Cardiac muscle cell (in vitro differentiated cells and primary cell): Measurements from ENCODE around the gene PPP4R4. TPM values are rescaled to one million over a fixed set of nuclear protein-coding genes. Genes with fewer than 3 reads are reported as not detected.

Source experiments
- DNase-seq, 2 donors: peaks; one replicate each; pipeline versions ENCODE4 v3.0.0 to v3.0.0-alpha.2; 2010 to 2017; ENCODE audit warnings: low read depth in 1 of 2, low spot score in 1 of 2
- H3K27ac ChIP-seq: fragments of 200-600 bp; sonication (generic); 2 replicates; pipeline ENCODE4 v1.5.1; 2016
- H3K27me3 ChIP-seq: fragments of 200-600 bp; sonication (generic); 2 replicates; pipeline ENCODE4 v1.6.0; 2016; ENCODE audit warnings: control low read depth
- H3K36me3 ChIP-seq: fragments of 200-600 bp; sonication (generic); 2 replicates; pipeline ENCODE4 v1.5.1; 2016; ENCODE audit warnings: control low read depth
- H3K4me1 ChIP-seq: fragments of 200-600 bp; sonication (generic); 2 replicates; pipeline ENCODE4 v1.8.1; 2017; ENCODE audit warnings: low read depth, mild to moderate bottlenecking, mixed run types
- H3K4me3 ChIP-seq: fragments of 200-600 bp; sonication (generic); 2 replicates; pipeline ENCODE4 v1.5.1; 2016; ENCODE audit warnings: mild to moderate bottlenecking
- H3K9me3 ChIP-seq: fragments of 200-600 bp; sonication (generic); 2 replicates; pipeline ENCODE4 v1.5.1; 2017; ENCODE audit warnings: low read depth, mild to moderate bottlenecking, control low read depth
- CTCF ChIP-seq: IDR thresholded peaks from 2 replicates; pipeline ENCODE4 v1.5.1; 2012; ENCODE audit warnings: low read depth, mild to moderate bottlenecking, low read length
- polyA plus RNA-seq: library from polyadenylated mRNA; unstranded; fragments of >200 nt; fragmentation: Nextera tagmentation; extraction: Ambion mirVana; gene quantifications from 2 replicates; pipeline ENCODE4 v1.2.1, GENCODE V29; 2016
- total RNA-seq: library from RNA; depleted of rRNA; stranded (reverse); fragments of >200 nt; gene quantifications from 2 replicates; pipeline ENCODE4 v1.2.3, GENCODE V29; 2016

PPP4R4 gene
- total and polyA plus RNA-seq, 2 experiments from 2014 or later, result 0.59 to 9.8 TPM

- H3K4me1 ChIP-seq, result no peaks in the 10 kb centered on the region
- no peak for DNase-seq
- H3K27ac ChIP-seq, result no peak overlapping the region
- H3K9me3 ChIP-seq, result no peaks in the 10 kb centered on the region
- no peaks in the 10 kb centered on the region for H3K36me3 ChIP-seq
- H3K4me3 ChIP-seq, result no peak overlapping the region
- no peak for TF ChIP-seq CTCF
- no peaks in the 10 kb centered on the region for H3K27me3 ChIP-seq
Measured at GRCh38 chr14:94291159-94291905, 117.2 kb downstream of the PPP4R4 start.

- Histone ChIP-seq H3K9me3 (no peaks in the 10 kb centered on the region), H3K27me3 (no peaks in the 10 kb centered on the region), H3K4me1 (no peaks in the 10 kb centered on the region), H3K36me3 (no peaks in the 10 kb centered on the region), H3K27ac (no peak overlapping the region), H3K4me3 (no peak overlapping the region)
- no peak for DNase-seq
- TF ChIP-seq CTCF, result no peak
Measured at GRCh38 chr14:94291906-94292525, 117.9 kb downstream of the PPP4R4 start.

- Histone ChIP-seq H3K27me3 (no peaks in the 10 kb centered on the region), H3K4me3 (no peak overlapping the region), H3K27ac (no peak overlapping the region), H3K9me3 (no peaks in the 10 kb centered on the region), H3K36me3 (no peaks in the 10 kb centered on the region), H3K4me1 (no peaks in the 10 kb centered on the region)
- TF ChIP-seq CTCF, result no peak
- no peak for DNase-seq
Measured at GRCh38 chr14:94292526-94292871, 118.4 kb downstream of the PPP4R4 start.

GRCh38 chr14:94292872-94293577, 118.9 kb downstream of the PPP4R4 start, which contains the start of gene SERPINA10:
Gene SERPINA10, minus strand, starts transcription at chr14:94293268. Its CDS starts 2,675 bp downstream, at chr14:94290593.
- H3K36me3 ChIP-seq, result no peaks in the 10 kb centered on the region
- H3K27me3 ChIP-seq, result no peaks in the 10 kb centered on the region
- H3K4me3 ChIP-seq, result no peak within 1 kb of the TSS
- no peaks in the 10 kb centered on the region for H3K9me3 ChIP-seq
- no peak for TF ChIP-seq CTCF
- H3K27ac ChIP-seq, result no peak within 1 kb of the TSS
- no peaks in the 10 kb centered on the region for H3K4me1 ChIP-seq
- DNase-seq, result peak in 1 of 2 donors; percentile 16

GRCh38 chr14:94293578-94293924, 119.4 kb downstream of the PPP4R4 start:
- no peak for TF ChIP-seq CTCF
- DNase-seq, result no peak
- Histone ChIP-seq H3K36me3 (no peaks in the 10 kb centered on the region), H3K27me3 (no peaks in the 10 kb centered on the region), H3K4me1 (no peaks in the 10 kb centered on the region), H3K4me3 (no peak overlapping the region), H3K9me3 (no peaks in the 10 kb centered on the region), H3K27ac (no peak overlapping the region)
